ENCODE measurements around the gene OR8J3. TPM values are rescaled to one million over a fixed set of nuclear protein-coding genes. Genes with fewer than 3 reads are reported as not detected.

The OR8J3 gene
- total and polyA plus RNA-seq, 9 of the 15 experiments (the other 6 are each of a cell fraction or from before 2014, with no cell fraction given) = not detected

- no peaks in the 10 kb centered on the region; the same call in 1 of the 2 replicates for H3K9me3 ChIP-seq (replicated peaks; ENCODE audit: control insufficient read depth, insufficient read depth, low read depth, low read length)
- no peaks in the 10 kb centered on the region for H3K9me1 ChIP-seq (ENCODE audit: control insufficient read depth, insufficient read depth, low read length)
- FAIRE-seq (no peak), DNase-seq (ENCODE audit: extremely low read depth in 1 of 4, low spot score in 3 of 4) (no peak), ATAC-seq (no peak)
- no peak overlapping the region for H3K9ac ChIP-seq (ENCODE audit: insufficient read depth in 1 of 2, low read depth in 2 of 2, low read length in 2 of 2)
- intact Hi-C loops (cut with micrococcal nuclease) (loop anchor here (10.0 kb wide), 1 partner anchor 59 kb away; the partner anchor contains the start of gene OR8H2), in situ Hi-C loops (cut with MboI) (no loop called here)
- H3K27me3 ChIP-seq (ENCODE audit: control insufficient read depth in 2 of 2, insufficient read depth in 2 of 2, low read length in 2 of 2) = no peaks in the 10 kb centered on the region
- no peak overlapping the region for H3K4me3 ChIP-seq
- CTCF ChIA-PET (ENCODE audit: low intra/inter-chr PET ratio) = no interaction called here
- 0% methylated on average over 3 of the region's 3 CpGs for WGBS (ENCODE audit: insufficient coverage, low coverage, missing lambda C conversion rate)
- no peaks in the 10 kb centered on the region for H3K36me3 ChIP-seq (ENCODE audit: control insufficient read depth, insufficient read depth, low read length)
- H2AFZ ChIP-seq (ENCODE audit: low read depth, low read length) = no peak overlapping the region
- no TSS peak for BruUV-seq (replicated peaks)
- no peak overlapping the region for H3K27ac ChIP-seq (ENCODE audit: extremely low read depth, low read depth, low read length)
- no peaks in the 10 kb centered on the region for H4K20me1 ChIP-seq (replicated peaks; ENCODE audit: control insufficient read depth, insufficient read depth, low read length)
- POLR2A ChIA-PET = no interaction called here
- H3K79me2 ChIP-seq (ENCODE audit: control insufficient read depth, insufficient read depth, low read length) = no peaks in the 10 kb centered on the region
- no peak overlapping the region for H3K4me2 ChIP-seq (ENCODE audit: insufficient read depth, low read length)
- H3K4me1 ChIP-seq (replicated peaks in 1 of 2; ENCODE audit: control insufficient read depth in 2 of 2, insufficient read depth in 2 of 2, low read length in 2 of 2) = no peaks in the 10 kb centered on the region
- TF ChIP-seq HINFP (tag; conservative IDR thresholded peaks at IDR 0.05; ENCODE audit: low read depth) = no peak
- no peak for TF ChIP-seq MEF2A (IDR thresholded peaks at IDR 0.05; ENCODE audit: control insufficient read depth, low read depth, low read length)
- no peak for TF ChIP-seq CREB3 (tag; conservative IDR thresholded peaks at IDR 0.05; ENCODE audit: low read depth)
- peak; percentile 41; the same call in 1 of the 2 replicates for TF ChIP-seq C11orf30 (IDR thresholded peaks at IDR 0.05; ENCODE audit: low read depth)
- no peak for TF ChIP-seq MCM2 (IDR thresholded peaks at IDR 0.05; ENCODE audit: low read depth)
- no peak for TF ChIP-seq NR2C2 (CRISPR knock-in tag; IDR thresholded peaks at IDR 0.05)
- no peak for TF ChIP-seq NR2C2 (tag; IDR thresholded peaks at IDR 0.05)
- no peak for TF ChIP-seq PPARD (CRISPR knock-in tag; IDR thresholded peaks at IDR 0.05)
- no peak for TF ChIP-seq SRSF3 (IDR thresholded peaks at IDR 0.05; ENCODE audit: insufficient read depth, low read length)
- TF ChIP-seq TRIM28 (IDR thresholded peaks at IDR 0.05) = no peak
- TF ChIP-seq ZNF316 (IDR thresholded peaks at IDR 0.05) = peak; percentile 71
- TF ChIP-seq ZNF124 (CRISPR knock-in tag; IDR thresholded peaks at IDR 0.05) = no peak
- no peak for TF ChIP-seq KDM2B (CRISPR knock-in tag; IDR thresholded peaks at IDR 0.05)
- TF ChIP-seq PRMT5 (CRISPR knock-in tag; IDR thresholded peaks at IDR 0.05) = no peak
- TF ChIP-seq SP2 (IDR thresholded peaks at IDR 0.05; ENCODE audit: extremely low read depth, low read depth, low read length, poor library complexity, severe bottlenecking) = no peak
- TF ChIP-seq GTF2E2 (tag; IDR thresholded peaks at IDR 0.05) = no peak
- TF ChIP-seq SMARCA5 (IDR thresholded peaks at IDR 0.05) = no peak
- no peak for TF ChIP-seq TARDBP (IDR thresholded peaks at IDR 0.05)
- no peak for TF ChIP-seq GTF2A2 (tag; IDR thresholded peaks at IDR 0.05)
- TF ChIP-seq PKNOX1 (IDR thresholded peaks at IDR 0.05) = no peak
- no peak for TF ChIP-seq NUFIP1 (IDR thresholded peaks at IDR 0.05; ENCODE audit: partially characterized antibody)
- TF ChIP-seq ZBTB7A (IDR thresholded peaks at IDR 0.05; ENCODE audit: borderline replicate concordance, control insufficient read depth, low read depth, low read length) = no peak
Observed at GRCh38 chr11:56163804-56164203, 23.8 kb upstream of the OR8J3 start.

All from K562 (cell line).